Measurements from ENCODE around the gene FAM200B.

The FAM200B gene

GRCh38 chr4:15696866-15697265 is 15.2 kb downstream of the FAM200B start:
- no peak for DNase-seq
- no peak overlapping the region for H3K4me3 Mint-ChIP-seq
- no peaks in the 10 kb centered on the region for H3K36me3 Mint-ChIP-seq (ENCODE audit: low read depth)
- peaks cover under 1% of the 10 kb centered on the region for H3K4me1 Mint-ChIP-seq (ENCODE audit: low read depth)
- H3K27ac Mint-ChIP-seq: no peak overlapping the region
- H3K27me3 Mint-ChIP-seq: peaks cover 31% of the 10 kb centered on the region
- no peaks in the 10 kb centered on the region for H3K9me3 Mint-ChIP-seq

GRCh38 chr4:15702941-15703403 is 21.3 kb downstream of the FAM200B start, which contains the start of gene BST1:
Gene BST1 (plus strand): TSS chr4:15703065. CDS start chr4:15703145, 80 bp downstream.
- peak within 1 kb of the TSS; percentile 79 for H3K4me3 Mint-ChIP-seq
- DNase-seq: peak; percentile 71
- no peak within 1 kb of the TSS for H3K27ac Mint-ChIP-seq
- H3K4me1 Mint-ChIP-seq (ENCODE audit: low read depth): peaks cover 11% of the 10 kb centered on the region
- no peaks in the 10 kb centered on the region for H3K36me3 Mint-ChIP-seq (ENCODE audit: low read depth)
- peaks cover 33% of the 10 kb centered on the region for H3K27me3 Mint-ChIP-seq
- no peaks in the 10 kb centered on the region for H3K9me3 Mint-ChIP-seq

DNA sequence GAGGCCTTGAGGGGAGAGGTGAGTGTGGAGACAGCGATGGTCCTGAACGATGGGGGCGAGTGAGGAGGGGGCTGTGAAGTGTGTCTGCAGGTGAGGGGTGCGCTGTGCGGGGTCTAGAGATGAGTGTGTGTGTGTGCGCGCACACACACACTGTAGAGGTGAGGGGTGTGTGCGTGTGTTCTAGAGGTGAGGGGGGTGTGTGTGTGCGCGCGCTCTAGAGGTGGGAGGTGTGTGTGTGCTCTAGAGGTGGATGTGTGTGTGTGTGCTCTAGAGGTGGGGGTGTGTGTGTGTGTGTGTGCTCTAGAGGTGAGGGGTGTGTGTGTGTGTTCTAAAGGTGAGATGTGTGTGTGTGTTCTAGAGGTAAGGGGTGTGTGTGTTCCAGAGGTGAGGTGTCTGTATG is 21.8 kb downstream of the FAM200B start:
- Mint-ChIP-seq H3K4me3 (peak overlapping the region; percentile 79), H3K4me1 (ENCODE audit: low read depth) (peaks cover 11% of the 10 kb centered on the region), H3K36me3 (ENCODE audit: low read depth) (no peaks in the 10 kb centered on the region), H3K9me3 (no peaks in the 10 kb centered on the region), H3K27me3 (peaks cover 28% of the 10 kb centered on the region), H3K27ac (no peak overlapping the region)
- no peak for DNase-seq

GRCh38 chr4:15704129-15704528 is 22.5 kb downstream of the FAM200B start:
- no peak for DNase-seq
- H3K4me3 Mint-ChIP-seq: no peak overlapping the region
- no peak overlapping the region for H3K27ac Mint-ChIP-seq
- H3K4me1 Mint-ChIP-seq (ENCODE audit: low read depth): peaks cover 11% of the 10 kb centered on the region
- no peaks in the 10 kb centered on the region for H3K36me3 Mint-ChIP-seq (ENCODE audit: low read depth)
- no peaks in the 10 kb centered on the region for H3K9me3 Mint-ChIP-seq
- H3K27me3 Mint-ChIP-seq: peaks cover 24% of the 10 kb centered on the region

DNA sequence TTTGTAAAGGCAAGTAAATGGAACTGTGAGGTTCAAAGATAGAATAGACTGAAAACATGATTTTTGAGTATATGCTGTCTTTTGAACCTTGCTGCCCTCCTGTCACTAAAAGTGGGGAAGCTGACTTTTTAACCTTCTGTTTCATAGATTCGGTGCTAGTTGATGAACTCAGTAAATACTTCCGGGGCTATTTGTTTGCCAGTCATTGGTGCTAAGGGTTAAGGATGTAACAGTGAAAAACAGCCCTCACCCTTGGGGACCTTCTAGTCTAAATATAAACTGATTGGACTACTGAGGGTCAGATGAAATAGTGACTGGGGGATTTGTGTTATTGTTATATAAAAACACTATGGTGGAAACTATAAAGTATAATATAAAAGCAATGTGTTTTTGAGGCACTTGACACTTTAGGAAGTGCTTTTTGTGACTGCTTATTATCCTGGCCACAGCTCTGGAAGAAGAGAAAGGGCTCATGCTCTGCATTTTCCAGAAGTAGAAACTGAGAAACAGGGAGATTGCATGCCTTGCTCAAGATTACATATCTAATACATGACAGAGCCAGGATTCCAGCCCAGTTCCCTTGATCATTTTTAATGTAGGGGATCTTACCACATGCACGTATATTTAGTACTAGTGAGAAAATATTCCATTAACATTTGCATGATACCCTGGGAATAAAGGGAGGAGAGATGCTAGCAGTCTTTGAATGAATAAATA is 25.2 kb downstream of the FAM200B start:
- no peak overlapping the region for H3K4me3 Mint-ChIP-seq
- H3K4me1 Mint-ChIP-seq (ENCODE audit: low read depth): peaks cover 13% of the 10 kb centered on the region
- no peaks in the 10 kb centered on the region for H3K9me3 Mint-ChIP-seq
- DNase-seq: no peak
- no peak overlapping the region for H3K27ac Mint-ChIP-seq
- peaks cover 7% of the 10 kb centered on the region for H3K27me3 Mint-ChIP-seq
- no peaks in the 10 kb centered on the region for H3K36me3 Mint-ChIP-seq (ENCODE audit: low read depth)

GRCh38 chr4:15707363-15707715 is 25.7 kb downstream of the FAM200B start:
- peaks cover 3% of the 10 kb centered on the region for H3K27me3 Mint-ChIP-seq
- no peak overlapping the region for H3K27ac Mint-ChIP-seq
- no peak overlapping the region for H3K4me3 Mint-ChIP-seq
- peaks cover 9% of the 10 kb centered on the region for H3K4me1 Mint-ChIP-seq (ENCODE audit: low read depth)
- no peak for DNase-seq
- H3K36me3 Mint-ChIP-seq (ENCODE audit: low read depth): no peaks in the 10 kb centered on the region
- H3K9me3 Mint-ChIP-seq: no peaks in the 10 kb centered on the region

DNA sequence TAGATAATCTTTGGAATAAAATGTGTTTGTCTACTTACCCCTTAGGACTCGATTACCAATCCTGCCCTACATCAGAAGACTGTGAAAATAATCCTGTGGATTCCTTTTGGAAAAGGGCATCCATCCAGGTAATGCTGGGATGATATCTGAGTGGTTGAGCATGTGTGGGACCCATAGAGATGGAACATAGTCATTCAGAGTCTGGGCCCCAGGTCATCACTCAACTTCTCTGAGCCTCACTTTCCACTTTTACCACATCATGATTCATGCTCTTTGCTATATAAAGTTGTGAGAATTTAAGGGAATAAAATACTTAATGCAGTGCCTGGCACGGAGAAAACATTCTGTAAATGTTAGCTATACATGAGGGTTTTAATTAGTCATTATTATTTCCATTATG is 30.1 kb downstream of the FAM200B start:
- Mint-ChIP-seq H3K27me3 (no peaks in the 10 kb centered on the region), H3K36me3 (ENCODE audit: low read depth) (no peaks in the 10 kb centered on the region), H3K4me3 (no peak overlapping the region), H3K4me1 (ENCODE audit: low read depth) (peaks cover 1% of the 10 kb centered on the region), H3K27ac (no peak overlapping the region), H3K9me3 (no peaks in the 10 kb centered on the region)
- no peak for DNase-seq

GRCh38 chr4:15712214-15712613 is 30.6 kb downstream of the FAM200B start:
- Mint-ChIP-seq H3K4me3 (no peak overlapping the region), H3K27ac (no peak overlapping the region), H3K27me3 (no peaks in the 10 kb centered on the region), H3K36me3 (ENCODE audit: low read depth) (no peaks in the 10 kb centered on the region), H3K9me3 (no peaks in the 10 kb centered on the region), H3K4me1 (ENCODE audit: low read depth) (peaks cover 1% of the 10 kb centered on the region)
- no peak for DNase-seq

- Mint-ChIP-seq H3K4me3 (no peak overlapping the region), H3K4me1 (ENCODE audit: low read depth) (peaks cover 1% of the 10 kb centered on the region), H3K9me3 (no peaks in the 10 kb centered on the region), H3K27ac (no peak overlapping the region), H3K27me3 (no peaks in the 10 kb centered on the region), H3K36me3 (ENCODE audit: low read depth) (no peaks in the 10 kb centered on the region)
- DNase-seq: no peak
These were observed 32.5 kb downstream of the FAM200B start for GRCh38 chr4:15714141-15714540.

GRCh38 chr4:15714646-15715435 is 33.2 kb downstream of the FAM200B start:
- no peak for DNase-seq
- Mint-ChIP-seq H3K4me1 (ENCODE audit: low read depth) (peaks cover 1% of the 10 kb centered on the region), H3K36me3 (ENCODE audit: low read depth) (no peaks in the 10 kb centered on the region), H3K27ac (no peak overlapping the region), H3K4me3 (no peak overlapping the region), H3K9me3 (no peaks in the 10 kb centered on the region), H3K27me3 (no peaks in the 10 kb centered on the region)

- Mint-ChIP-seq H3K4me1 (ENCODE audit: low read depth) (peaks cover 1% of the 10 kb centered on the region), H3K27me3 (no peaks in the 10 kb centered on the region), H3K27ac (no peak overlapping the region), H3K9me3 (no peaks in the 10 kb centered on the region), H3K36me3 (ENCODE audit: low read depth) (no peaks in the 10 kb centered on the region), H3K4me3 (no peak overlapping the region)
- no peak for DNase-seq
These were observed 34.5 kb downstream of the FAM200B start for GRCh38 chr4:15716115-15716514.

- Mint-ChIP-seq H3K4me3 (no peak overlapping the region), H3K27me3 (no peaks in the 10 kb centered on the region), H3K9me3 (no peaks in the 10 kb centered on the region), H3K4me1 (ENCODE audit: low read depth) (no peaks in the 10 kb centered on the region), H3K36me3 (ENCODE audit: low read depth) (no peaks in the 10 kb centered on the region), H3K27ac (no peak overlapping the region)
- no peak for DNase-seq
These were observed 35.5 kb downstream of the FAM200B start for GRCh38 chr4:15717086-15717485.

GRCh38 chr4:15717657-15718416 is 36.2 kb downstream of the FAM200B start:
- Mint-ChIP-seq H3K27me3 (no peaks in the 10 kb centered on the region), H3K27ac (no peak overlapping the region), H3K4me1 (ENCODE audit: low read depth) (no peaks in the 10 kb centered on the region), H3K4me3 (no peak overlapping the region), H3K36me3 (ENCODE audit: low read depth) (no peaks in the 10 kb centered on the region), H3K9me3 (no peaks in the 10 kb centered on the region)
- DNase-seq: no peak

GRCh38 chr4:15718465-15718864 is 36.8 kb downstream of the FAM200B start:
- Mint-ChIP-seq H3K36me3 (ENCODE audit: low read depth) (no peaks in the 10 kb centered on the region), H3K4me3 (no peak overlapping the region), H3K9me3 (no peaks in the 10 kb centered on the region), H3K27me3 (no peaks in the 10 kb centered on the region), H3K4me1 (ENCODE audit: low read depth) (no peaks in the 10 kb centered on the region), H3K27ac (no peak overlapping the region)
- no peak for DNase-seq
